Fibroblast of skin of right quadriceps (primary cell): ENCODE results near the gene IFNL1.
"Not testable (repeated sequence)": the region's sequence is repeated elsewhere in the genome, so short reads cannot be mapped to it uniquely, and the experiment has no call there.

Experiments
- DNase-seq: peaks from one replicate; pipeline ENCODE4 v3.0.0-alpha.2; 2013

The IFNL1 gene

DNA sequence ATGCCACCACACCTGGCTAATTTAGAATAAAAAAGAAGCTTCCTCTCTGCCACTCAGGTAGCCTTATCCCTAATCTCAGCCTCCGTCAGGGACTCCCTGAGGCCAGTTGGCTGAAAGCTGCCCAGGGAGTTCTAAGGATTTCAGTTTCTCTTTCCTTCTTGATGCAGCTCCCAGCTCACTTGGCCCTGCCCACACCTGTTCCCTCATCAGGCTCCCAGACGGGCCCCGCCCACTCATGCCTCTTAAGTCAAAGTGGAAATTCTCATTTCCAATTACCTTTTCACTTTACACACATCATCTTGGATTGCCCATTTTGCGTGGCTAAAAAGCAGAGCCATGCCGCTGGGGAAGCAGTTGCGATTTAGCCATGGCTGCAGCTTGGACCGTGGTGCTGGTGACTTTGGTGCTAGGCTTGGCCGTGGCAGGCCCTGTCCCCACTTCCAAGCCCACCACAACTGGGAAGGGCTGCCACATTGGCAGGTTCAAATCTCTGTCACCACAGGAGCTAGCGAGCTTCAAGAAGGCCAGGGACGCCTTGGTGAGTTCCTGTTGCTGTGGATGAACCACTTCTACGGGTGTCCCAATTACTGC is at the start of gene IFNL1:
Gene IFNL1 (plus strand): TSS at position 353 of the 591 bp plus-strand sequence. CDS start 15 bp downstream, at position 368.
- DNase-seq: no peak

DNA sequence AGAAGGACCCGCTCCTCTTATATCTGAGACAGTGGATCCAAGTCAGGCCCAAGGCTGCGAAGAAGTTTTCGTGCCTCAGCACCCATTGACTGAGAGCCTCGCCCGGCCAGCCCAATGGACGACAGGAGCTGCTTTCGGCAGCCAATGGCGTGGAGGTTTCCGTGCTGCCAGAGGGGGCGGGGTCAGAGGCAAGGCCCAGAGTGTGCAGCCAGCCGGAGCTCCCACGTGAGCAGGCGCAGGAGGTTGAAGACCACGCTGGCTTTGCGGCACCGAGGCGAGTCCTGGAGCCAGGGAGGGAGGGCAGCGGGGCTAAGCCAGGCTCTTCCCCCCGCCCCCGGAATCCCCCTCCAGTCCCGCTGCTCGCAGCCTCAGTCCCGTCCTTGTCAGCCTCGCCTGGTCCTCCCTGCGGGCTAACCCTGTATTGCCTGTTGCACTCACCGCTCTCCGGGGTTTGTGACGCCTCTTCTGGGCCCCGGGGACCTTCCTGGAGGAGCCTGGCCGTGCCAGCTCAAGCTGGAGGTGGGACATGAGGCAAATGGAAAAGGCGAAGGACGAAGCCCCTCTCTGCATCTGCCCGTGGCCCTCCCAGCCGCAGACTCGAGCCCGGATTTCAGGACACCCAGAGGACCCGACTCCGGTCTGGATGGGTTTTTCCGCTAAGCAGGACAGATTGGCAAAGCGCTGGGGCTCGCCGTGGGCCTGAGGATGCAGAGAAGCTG is 49.1 kb upstream of the IFNL1 start:
- peak; percentile 11 for DNase-seq

DNA sequence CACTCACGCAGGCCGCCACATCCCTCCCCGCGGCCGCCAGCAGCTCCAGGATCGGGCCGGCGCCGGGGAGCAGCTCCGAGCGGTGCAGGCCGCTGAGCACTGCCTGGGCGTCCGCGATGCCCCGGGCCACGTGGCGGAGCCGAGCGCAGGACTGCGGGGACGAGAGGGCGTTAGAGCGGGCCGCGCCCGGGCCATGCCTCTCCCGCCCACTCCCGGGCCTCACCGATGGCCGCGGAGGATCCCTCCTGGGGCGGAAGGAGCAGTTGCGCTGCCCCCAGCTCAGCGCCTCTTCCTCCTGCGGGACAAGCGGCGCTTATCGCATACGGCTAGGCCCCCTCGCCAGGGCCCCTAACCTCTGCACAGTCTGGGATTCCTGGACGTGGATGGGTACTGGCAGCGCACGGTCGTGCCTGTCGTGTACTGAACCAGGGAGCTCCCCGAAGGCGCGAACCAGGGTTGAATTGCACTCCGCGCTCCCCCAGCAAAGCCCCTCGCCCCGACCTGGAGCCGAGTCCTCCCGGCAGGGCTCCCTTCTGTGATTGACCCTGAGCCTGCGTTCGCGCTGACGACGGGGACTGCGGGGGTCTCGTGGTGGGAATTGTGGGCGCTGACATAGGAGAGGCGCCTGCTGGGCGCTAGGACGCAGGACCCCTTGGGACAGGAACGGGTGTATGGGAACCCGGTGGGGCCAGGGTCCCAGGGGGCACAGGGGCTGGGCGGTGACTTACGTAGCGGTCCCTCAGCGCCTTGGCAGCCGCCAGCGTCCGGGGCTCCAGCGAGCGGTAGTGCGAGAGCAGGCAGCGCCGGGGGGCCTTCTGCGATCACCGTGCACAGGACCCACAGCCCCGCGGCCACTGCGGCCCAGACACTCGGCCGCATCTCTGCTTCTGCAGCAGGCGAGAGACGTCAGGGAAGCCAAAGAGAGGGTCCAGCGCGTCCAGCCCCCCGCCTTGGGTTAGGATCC is 48.2 kb upstream of the IFNL1 start:
- DNase-seq: peak; percentile 6

DNA sequence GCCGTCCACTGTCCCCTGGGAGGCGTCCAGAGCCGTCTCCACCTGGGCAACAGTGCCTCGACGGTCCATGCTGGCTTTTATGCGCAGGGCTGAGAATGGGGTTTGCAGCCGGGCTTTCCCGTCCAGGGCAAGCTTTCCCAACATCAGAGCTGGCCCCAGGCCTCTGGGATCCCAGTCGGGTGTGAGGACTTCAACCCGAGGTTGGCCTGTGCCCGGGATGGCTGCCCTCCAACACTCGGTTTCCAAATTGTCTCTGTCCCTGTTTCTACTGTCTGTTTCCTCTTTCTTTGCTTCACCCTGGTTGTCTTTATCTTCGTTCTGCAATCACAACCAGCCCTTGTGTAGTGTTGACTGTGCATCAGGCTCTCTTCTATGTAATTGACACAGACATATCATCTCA is 47.4 kb upstream of the IFNL1 start, which contains the start of gene IFNL4:
Gene IFNL4 (minus strand): TSS at position 51 of the 400 bp plus-strand sequence.
- no peak for DNase-seq

DNA sequence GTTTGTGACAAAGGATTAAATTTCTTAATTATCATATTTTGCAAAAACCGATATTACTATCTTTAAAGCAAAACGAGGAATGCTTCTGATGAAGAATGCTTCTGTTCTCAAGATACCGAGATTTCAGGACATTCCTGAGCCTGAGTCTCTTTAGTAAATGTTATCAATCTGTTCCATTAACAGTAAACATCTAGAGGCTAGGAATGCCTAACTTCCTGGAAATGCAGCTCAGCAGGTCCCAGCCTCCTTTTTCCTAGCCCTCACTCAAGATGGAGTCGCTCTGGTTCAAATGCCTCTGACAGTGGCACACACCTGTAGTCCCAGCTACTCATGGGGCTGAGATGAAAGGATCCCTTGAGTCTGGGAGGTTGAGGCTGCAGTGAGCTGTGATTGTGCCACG is 45.1 kb upstream of the IFNL1 start:
- no peak for DNase-seq

DNA sequence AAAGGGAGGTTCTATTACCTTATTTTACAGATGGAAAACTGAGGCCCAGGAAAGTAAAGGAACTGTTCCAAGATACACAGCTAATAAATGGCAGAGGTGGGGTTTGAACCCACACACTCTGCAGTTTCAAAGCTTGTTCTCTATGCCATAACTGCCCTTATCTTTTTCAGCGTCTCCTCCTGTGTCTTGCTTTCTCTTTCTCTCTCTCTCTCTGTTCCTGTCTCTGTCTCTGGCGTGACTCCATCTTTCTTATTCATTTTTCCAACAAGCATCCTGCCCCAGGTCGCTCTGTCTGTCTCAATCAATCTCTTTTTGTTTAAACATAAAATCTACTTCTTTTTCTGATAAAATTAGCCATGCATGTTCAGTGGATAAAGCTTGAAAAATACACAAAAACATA is 44.4 kb upstream of the IFNL1 start:
- DNase-seq: no peak

DNA sequence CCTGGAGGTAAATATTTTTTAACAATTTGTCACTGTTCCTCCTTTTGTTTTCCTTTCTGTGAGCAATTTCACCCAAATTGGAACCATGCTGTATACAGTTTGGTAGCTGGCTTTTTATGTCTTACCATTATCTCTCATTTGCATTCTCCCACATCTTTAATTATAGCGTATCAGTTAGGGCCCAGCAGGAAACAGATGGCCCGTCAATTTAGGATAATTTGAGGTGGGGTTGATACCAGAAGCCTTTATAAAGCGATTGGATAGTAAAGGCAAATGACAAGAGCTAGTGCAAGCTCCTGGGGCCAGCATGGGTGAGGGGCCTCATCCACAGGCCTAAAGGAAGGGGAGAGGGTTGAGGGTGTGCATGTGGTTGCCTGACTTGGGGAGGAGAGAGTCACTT is 43.7 kb upstream of the IFNL1 start:
- DNase-seq: no peak

DNA sequence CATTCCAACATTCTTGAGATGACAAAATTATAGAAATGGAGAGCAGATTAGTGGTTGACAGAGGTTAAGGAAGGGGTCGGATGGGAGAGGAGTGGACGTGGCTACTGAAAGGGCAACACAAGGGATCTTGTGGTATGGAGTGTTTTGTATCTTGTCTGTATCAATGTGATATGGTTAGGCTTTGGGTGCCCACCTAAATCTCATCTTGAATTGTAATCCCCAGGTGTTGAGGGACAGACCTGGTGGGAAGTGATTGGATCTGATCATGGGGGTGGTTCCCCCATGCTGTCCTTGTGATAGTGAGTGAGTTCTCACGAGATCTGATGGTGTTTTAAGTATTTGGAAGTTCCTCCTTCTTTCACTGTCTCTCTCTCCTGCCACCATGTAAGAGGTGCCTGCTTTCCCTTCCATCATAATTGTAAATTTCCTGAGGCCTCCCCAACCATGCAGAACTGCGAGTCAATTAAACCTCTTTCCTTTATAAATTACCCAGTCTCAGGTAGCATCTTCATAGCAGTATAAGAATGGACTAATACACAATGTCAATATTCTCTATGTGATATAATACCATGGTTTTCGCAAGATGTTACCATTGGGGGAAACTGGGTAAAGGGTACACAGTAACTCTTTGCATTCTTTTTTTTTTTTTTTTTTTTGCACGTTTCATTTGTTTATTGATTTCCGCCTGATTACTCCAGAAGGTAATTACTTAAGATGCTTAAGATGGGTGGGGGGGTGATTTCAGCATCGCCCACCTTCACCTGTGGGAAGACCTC is 42.6 kb upstream of the IFNL1 start:
- no peak for DNase-seq

DNA sequence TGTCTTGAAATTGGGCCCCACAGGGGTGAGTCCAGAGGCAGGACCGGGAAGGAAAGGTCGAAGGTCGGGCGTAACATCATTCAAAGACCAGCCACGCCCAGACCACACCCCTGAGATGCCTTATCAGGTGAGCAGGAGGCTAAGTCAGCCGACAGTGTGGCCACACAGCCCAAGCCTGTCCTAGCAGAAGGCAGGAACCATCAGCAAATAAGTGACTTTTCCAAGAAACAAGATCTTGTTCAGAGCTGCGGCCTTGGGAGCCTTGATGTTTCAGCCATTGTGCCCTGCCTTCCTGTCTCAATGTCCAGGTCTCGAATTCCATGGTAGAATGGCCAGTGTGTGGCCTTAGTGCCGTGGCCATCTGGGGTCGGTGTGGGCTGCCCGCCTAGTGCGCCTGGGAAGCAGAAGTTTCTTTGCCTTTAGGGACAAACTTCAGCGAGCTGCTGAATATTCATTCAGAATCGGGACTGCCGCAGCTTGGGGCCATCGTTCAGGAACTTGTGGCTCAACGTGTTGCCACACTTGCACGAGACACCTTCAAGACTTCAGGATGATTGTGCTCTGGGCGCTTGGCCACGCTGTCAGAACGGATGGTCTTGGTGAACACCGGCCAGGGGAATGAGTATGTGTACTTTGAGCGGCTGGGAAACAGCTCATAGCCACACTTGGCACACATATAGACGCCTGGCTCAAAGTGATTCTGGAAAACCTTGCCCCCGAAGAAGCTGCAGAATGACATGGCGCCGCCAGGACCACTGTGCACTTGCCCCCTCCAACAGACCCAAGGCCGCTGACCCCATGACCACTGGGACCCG is 41.5 kb upstream of the IFNL1 start:
- DNase-seq: no peak

DNA sequence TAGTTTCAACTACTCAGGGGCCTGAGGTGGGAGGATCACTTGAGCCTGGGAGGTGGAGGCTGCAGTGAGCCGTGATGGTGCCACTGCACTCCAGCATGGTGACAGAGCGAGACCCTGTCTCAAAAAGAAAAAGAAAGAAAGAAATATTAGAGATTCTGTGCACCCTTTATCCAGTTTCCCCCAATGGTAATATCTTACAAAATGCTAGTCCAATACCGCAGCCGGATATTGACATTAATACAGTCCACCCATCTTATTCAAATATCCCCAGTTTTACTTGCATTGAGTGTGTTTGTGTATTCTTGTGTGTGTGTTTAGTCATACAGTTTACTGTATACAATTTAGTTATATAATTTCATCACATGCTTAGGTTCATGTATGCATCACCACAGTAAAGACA is 39.0 kb upstream of the IFNL1 start:
- DNase-seq: no peak

DNA sequence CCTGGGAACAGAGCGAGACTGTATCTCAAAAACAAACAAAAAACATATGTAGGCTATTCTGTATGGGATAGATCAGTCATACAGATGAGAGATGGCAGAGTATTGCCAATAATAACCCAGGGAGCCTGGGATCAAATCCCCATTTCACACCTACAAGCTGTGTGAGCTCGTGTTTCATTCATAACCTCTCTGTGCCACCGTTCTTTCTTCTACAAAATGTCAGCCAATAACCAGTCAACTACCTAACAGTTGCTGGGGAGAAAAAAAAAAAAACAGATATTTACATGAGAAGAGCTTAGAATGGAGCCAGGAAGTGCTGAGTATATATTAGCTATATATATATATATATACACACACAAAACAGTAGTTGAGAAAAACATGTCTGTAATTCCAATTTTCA is 34.5 kb upstream of the IFNL1 start:
- no peak for DNase-seq

DNA sequence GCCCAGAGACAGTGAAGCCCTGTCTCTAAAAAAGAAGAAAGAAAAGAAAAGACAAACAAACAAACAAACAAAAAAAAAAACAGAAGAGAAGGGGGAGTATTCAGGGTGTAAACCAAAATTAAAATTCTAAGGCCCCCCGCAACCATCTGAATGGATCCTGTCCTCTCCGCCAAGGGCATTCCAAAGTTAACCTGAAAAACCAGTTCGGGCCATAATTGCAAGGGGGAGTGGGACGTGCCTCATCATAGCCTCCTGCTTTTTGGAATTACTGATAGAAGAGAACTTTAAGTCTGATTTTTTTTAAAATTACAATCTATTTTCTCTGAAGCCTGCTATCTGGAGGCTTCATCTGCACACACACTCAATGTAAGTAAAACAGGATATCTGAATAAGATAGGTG is 33.7 kb upstream of the IFNL1 start:
- no peak for DNase-seq

DNA sequence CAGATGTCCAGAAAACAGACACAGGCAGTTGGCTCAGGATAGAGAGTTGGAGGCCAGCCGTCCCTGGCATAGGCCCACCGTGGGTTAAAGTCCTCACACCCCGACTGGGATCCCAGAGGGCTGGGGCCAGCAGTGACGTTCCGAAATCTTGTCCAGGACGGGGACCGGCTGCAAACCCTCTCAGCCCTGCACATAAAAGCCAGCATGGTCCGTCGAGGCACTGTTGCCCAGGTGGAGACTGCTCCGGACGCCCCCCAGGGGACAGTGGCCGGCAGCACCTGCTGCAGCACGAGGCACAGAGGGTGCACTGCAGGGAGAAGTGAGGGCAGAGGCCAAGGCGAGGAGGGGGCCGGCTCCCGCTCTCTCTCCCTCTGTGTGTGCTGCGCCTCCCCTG is 32.3 kb upstream of the IFNL1 start:
- no peak for DNase-seq

DNA sequence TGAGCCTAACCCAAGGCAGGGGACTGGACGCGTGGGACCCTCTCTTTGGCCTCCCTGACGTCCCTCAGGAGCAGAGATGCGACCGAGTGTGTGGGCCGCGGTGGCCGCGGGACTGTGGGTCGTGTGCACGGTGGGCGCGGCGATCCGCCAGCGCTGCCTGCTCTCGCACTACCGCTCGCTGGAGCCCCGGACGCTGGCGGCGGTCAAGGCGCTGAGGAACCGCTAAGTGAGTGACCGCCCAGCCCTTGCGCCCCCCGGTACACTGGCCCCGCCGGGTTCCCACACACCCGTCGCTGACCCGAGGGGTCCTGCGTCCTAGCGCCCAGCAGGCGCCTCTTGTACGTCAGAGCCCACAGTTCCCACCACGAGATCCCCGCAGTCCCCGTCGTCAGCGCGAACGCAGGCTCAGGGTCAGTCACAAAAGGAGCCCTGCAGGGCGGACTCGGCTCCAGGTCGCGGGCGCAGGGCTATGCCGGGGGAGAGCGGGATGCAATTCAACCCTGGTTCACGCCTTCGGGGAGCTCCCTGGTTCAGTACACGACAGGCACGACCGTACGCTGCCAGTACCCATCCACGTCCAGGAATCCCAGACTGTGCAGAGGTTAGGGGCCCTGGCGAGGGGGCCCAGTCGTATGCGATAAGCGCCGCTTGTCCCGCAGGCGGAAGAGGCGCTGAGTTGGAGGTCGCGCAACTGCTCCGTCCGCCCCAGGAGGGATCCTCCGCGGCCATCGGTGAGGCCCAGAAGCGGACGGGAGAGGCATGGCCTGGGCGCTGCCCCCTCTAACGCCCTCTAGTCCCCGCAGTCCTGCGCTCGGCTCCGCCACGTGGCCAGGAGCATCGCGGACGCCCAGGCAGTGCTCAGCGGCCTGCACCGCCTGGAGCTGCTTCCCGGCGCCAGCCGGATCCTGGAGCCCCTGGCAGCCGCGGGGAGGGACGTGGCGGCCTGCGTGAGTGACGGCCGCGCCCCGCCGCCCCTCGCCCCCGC is 31.6 kb upstream of the IFNL1 start:
- peak; percentile 7 for DNase-seq

DNA sequence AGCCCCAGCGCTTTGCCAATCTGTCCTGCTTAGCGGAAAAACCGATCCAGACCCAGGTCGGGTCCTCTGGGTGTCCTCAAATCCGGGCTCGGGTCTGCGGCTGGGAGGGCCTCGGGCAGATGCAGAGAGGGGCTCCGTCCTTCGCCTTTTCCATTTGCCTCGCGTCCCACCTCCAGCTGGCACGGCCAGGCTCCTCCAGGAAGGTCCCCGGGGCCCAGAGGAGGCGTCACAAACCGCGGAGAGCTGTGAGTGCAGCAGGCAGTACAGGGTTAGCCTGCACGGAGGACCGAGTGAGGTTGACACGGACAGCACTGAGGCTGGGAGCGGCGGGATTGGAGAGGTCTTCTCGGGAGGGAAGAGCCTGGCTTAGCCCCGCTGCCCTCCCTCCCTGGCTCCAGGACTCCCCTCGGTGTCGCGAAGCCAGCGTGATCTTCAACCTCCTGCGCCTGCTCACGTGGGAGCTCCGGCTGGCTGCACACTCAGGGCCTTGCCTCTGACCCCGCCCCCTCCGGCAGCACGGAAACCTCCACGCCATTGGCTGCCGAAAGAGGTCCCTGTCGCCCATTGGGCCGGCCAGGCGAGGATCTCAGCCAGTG is 30.8 kb upstream of the IFNL1 start:
- no peak for DNase-seq

DNA sequence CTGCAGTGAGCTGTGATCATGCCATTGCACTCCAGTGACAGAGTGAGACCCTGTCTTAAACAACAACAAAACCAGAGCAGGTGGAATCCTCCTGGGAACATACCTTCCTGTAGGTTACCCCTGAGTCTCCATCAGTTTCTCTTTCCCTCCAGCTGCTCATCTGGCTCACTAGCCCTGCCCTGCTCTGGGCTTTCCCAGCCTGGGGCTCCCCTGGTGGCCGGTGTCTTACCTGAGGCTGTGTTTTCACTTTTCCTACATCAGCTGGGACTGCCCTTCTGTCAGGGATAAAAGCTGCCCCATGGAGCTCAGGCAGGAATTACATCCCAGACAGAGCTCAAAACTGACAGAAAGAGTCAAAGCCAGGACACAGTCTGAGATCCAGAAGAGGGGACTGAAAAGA is 28.1 kb upstream of the IFNL1 start, which contains the start of gene IFNL2:
Gene IFNL2 (plus strand): TSS at position 312 of the 400 bp plus-strand sequence. CDS start 173 bp downstream, outside the sequence.
- not testable (repeated sequence) for DNase-seq

DNA sequence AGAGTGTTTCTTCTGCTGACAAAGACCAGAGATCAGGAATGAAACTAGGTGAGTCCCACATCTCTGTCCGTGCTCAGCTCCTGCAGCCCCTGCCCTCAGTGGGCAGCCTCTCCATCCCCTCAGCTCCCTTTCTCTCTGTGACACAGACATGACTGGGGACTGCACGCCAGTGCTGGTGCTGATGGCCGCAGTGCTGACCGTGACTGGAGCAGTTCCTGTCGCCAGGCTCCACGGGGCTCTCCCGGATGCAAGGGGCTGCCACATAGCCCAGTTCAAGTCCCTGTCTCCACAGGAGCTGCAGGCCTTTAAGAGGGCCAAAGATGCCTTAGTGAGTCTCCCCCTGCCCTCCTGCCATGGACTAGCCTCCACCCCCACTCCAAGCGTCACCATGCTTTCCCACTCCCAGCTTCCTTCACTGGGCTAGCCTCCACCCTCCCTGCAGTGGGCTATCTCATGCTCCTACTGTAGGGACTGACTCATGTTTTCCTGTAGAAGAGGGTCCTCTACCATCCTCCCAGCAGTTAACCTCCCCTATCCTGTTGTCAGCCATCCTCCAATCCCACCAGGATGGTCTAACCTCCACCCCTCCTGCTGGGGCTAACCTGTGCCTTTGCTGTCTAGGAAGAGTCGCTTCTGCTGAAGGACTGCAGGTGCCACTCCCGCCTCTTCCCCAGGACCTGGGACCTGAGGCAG is 27.5 kb upstream of the IFNL1 start:
- DNase-seq: not testable (repeated sequence)

DNA sequence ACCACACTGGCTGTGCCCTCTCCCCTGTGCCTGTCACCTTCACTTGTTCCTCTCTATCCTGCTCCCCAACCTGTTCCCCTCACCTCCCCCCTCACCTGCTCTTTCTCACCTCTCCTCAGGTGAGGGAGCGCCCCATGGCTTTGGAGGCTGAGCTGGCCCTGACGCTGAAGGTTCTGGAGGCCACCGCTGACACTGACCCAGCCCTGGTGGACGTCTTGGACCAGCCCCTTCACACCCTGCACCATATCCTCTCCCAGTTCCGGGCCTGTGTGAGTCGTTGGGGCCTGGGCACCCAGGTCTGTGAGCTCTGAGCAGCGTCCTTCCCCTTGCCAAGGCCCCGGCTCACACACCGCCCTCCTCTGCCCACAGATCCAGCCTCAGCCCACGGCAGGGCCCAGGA is 26.8 kb upstream of the IFNL1 start:
- DNase-seq: not testable (repeated sequence)
